Measurements from ENCODE around the gene MAPK1.
A peak's percentile ranks its signal among the peaks of the same experiment; 100 is the strongest.
"Not testable (repeated sequence)": the region's sequence is repeated elsewhere in the genome, so short reads cannot be mapped to it uniquely, and the experiment has no call there.

The MAPK1 gene

DNA sequence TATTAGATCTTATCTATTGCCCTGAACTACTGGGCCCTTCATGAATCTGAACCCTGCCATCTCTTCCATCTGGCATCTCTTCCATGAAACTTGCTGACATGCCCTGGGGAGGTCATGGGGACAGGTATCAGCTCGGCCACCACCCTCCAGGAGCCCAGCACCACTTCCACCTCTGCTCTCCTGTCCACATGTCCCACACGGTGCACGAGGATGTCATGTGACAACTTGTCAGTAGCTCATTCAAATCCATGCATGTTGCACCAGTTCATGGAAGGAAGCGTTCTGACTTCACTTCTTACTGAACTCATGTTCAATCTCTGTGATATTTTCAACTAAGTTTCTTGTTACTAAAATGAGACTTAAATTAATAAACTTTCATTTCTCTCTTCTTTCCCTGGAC, 148.4 kb downstream of the MAPK1 start:
- DNase-seq = no peak

DNA sequence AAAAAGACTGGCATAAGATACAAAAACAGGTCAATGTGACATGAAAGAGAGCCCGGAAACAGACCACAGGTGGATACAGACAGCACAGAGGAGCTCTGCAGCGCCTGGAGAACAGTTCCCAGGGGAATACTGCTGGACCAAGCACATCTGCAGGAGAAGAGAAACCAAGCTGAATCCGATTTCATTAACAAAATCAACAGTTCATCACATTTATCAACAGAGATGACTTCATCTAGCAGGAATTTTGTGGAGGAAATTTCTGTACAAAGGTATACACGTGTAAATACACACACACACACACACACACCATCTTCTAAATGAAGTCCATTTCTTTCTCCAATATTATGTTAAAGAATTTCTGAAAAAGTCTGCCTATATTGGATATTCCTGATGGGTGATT, 148.9 kb downstream of the MAPK1 start:
- no peak for DNase-seq

DNA sequence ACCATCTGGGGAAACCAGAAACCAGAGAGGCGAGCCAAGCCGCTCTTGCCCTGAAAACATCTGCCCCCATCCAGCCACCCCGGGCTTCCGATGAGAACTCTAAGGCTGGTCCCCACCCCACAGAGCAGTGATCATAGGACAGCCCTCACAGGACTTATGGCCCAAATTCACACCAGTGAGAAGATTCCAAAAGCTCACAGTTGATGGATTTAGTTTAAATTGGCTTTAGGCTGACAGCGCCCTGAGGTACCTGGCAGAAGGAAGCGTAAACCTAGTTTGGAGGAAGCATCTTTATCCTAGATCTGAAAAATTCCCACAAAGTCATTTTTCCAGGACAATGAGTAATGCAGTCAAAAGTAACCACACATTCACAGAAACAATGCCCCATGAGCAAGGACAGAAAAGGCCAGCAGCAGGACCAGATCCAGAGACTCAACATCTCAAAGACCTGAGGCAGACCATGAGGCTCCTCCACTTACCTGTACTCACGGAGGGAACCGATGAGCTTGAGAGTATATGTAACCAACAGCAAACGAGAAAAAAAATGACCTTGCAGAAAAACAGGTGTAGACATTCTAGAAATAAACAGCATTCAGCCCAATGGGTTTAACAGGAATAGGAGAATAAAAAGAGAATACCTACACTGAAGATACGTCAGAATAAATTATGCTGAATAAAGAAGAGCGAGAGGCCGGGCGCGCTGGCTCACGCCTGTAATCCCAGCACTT, 150.9 kb downstream of the MAPK1 start:
- not testable (repeated sequence) for DNase-seq

DNA sequence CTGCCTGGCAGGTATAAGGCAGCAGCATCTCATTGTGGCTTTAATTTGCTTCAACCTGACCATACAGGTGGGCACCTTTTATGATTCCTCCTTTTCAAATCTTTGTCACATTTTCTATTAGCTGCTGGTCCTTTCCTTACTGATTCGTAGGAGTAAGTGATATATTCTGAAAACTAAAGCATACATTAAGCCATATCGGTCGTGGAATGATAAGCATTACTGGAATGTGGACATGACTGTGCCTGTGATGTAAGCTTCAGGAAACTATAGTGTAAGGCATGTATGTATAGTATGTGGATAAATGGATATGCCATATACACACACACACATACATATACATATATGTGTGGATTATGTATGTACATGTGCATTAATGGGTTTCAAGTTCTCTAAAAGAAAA, 152.7 kb downstream of the MAPK1 start:
- no peak for DNase-seq

DNA sequence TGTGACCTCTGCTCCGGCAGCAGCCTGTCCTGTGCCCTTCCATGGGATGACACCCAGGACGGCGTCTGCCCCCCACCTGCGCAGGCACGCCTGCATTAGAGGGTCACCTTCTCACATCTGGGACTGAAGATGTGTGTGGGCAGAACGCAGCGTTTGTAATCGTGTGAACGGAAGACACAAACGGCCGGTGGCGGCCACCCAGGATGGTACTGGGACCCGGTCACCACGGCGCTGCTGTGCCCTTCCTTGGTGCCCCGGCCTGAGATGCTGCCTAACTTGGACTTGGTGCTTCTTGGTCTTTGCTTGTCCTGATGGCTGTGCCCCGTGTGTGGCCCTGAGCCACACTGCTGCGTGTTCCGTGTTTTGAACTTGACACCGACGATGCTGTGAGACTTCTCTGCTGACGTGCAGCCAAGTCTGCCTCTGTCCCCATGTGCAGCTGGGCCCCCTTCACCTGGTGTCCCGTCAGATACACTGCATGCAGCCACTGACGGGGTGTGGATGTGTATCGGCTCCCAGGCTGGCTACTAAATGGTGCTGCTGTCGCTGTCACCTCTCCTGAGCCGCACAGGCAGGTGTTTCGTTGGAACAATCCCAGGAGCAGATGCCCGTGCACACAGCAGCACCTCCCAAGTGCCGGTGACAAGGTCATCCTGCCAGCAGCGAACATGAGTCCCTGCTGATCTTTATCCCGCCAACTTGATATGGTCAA, 153.2 kb downstream of the MAPK1 start:
- DNase-seq = no peak

DNA sequence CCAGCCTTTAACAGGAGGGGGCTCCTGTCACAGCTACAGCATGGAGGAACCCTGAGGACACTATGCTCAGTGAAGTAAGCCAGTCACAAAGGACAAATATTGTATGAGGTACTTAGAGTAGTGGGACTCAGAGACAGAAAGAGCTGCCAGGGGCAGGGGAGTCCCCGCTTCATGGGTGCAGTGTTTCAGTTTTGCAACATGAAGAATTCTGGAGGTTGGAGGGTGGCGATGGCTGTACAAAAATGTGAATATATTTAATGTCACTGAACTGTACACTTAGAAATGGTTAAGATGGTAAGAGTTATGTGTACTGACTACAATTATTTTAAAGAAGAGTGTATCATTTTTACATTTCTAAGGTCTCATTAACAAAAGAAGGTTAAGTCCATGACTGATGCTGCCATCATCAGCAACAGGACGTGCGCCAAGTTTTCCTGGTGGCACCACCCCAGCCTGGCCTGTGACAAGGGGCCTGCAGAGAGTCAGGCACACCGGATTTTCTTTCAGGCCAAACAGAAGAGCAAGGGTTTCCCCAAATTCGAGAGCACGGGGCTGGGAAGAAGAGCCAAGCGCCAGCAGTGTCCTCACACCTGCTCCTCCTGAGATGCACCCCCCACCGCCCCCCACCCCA, 153.9 kb downstream of the MAPK1 start:
- DNase-seq = no peak

DNA sequence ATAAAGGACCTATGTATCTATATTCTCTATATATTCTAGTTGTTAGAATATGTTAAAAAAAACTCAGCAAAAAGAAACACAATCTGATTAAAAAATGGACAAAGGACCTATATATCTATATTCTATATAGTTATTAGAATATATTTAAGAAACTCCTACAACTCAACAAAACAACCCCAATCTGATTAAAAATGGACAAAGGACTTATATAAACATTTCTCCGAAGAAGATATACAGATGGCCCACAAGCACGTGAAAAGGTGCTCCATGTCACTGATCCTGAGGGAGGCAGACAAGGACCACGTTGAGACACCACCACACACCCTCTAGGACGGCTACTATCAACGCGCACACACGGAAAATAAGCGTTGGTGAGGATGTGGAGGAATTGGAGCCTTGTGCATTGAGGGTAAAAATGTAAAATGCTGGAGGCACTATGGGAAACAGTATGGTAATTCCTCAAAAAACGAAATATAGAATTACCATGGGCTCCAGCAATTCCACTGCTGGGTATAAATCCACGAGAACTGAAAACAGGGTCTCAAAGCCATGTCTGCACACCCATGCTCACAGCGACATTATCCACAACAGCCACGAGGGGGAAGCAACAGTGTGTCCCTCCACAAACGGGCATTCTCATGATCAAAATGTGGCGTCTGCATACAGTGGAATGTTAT, 154.6 kb downstream of the MAPK1 start:
- DNase-seq = peak; percentile 6

DNA sequence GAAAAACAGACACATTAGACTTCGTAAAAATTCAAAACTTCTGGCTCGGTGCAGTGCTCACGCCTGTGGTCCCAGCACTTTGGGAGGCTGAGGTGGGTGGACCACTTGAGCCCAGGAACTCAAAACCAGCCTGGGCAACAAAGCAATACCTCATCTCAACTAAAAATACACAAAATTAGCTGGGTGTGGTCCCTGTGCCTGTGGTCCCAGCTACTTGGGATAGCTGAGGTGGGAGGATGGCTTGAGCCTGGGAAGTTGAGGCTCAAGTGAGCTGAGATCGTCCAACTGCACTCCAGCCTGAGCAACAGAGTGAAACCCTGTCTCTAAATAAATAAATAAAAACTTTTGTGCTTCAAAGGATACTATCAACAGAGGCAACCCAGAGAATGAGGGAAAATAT, 155.6 kb downstream of the MAPK1 start:
- no peak for DNase-seq

DNA sequence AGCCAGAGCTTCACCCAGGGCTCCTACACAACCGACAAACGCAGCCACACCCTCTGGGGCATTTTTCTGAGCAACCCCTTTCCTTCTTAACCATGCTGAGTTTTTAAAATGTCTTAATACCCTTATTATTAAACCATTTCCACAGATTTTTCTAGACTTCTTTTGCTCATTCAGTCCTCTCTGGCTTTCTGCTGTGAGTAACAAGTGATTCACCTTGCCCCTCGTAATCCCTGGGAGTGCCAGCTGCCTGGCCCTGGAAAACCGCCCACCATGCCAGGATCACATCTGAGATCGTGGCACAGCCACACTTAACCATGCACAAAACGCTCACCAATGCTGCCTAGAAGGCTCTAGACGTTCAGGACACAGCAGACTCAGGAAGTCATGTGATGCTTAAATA, 157.3 kb downstream of the MAPK1 start:
- no peak for DNase-seq

DNA sequence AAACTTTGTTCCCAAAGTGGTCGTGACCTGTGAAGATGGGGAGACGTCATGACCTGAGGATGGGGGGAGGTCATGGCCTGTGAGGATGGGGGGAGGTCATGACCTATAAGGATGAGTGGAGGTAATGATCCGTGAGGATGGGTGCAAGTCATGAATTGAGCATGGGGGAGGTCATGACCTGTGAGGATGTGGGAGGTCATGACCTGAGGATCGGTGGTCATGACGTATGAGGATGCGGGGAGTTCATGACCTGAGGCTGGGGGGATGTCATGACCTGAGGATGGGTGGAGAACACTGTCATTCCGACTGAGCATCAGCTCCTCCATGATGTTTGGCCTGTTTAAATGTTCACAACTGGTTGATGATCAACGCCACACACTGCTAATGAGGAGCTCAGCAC, 157.8 kb downstream of the MAPK1 start:
- DNase-seq = no peak

DNA sequence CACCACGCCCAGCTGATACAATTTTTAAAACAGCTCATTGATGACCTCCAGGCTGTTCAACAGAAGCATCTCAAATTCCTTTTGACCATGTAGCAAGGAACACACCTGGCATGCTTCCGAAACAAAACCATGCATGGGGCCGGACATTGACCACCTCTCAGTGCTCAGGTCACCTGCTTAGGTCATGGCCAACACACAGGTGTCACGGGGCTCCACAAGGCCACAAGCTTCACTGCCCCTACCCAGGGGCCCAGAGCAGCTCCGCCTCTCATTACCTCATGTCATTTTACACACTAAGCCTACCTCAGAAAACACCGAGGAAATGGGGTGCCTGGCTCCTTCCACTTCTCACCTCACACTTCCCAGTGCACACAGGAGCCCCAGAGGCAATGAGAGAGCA, 158.5 kb downstream of the MAPK1 start:
- no peak for DNase-seq

DNA sequence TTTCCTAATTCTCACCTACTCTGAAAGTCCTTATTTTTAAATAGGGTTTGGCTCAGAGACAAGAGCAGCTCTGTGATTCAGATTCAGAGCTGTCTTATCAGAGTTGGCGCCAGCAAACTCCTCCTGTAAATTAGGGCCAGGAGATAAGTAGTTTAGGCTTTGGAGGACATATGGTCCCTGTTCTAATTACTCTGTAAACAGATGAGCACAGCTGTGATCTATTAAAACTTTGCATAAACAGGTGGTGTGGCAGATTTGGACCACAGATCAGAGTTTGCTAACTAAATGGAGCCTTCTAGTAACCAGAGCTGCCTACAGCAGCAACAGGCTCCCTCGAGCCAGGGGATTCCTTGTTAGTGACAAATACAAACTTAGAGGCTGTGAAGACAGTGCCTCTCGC, 159.8 kb downstream of the MAPK1 start:
- no peak for DNase-seq
